RKO (cell line): Measurements from ENCODE around the gene KIF26A.
"Not testable (repeated sequence)": the region's sequence is repeated elsewhere in the genome, so short reads cannot be mapped to it uniquely, and the experiment has no call there.

Experiments
- DNase-seq: peaks from one replicate; pipeline ENCODE4 v3.0.0-alpha.2; 2016; ENCODE audit warnings: low spot score

KIF26A gene

DNA sequence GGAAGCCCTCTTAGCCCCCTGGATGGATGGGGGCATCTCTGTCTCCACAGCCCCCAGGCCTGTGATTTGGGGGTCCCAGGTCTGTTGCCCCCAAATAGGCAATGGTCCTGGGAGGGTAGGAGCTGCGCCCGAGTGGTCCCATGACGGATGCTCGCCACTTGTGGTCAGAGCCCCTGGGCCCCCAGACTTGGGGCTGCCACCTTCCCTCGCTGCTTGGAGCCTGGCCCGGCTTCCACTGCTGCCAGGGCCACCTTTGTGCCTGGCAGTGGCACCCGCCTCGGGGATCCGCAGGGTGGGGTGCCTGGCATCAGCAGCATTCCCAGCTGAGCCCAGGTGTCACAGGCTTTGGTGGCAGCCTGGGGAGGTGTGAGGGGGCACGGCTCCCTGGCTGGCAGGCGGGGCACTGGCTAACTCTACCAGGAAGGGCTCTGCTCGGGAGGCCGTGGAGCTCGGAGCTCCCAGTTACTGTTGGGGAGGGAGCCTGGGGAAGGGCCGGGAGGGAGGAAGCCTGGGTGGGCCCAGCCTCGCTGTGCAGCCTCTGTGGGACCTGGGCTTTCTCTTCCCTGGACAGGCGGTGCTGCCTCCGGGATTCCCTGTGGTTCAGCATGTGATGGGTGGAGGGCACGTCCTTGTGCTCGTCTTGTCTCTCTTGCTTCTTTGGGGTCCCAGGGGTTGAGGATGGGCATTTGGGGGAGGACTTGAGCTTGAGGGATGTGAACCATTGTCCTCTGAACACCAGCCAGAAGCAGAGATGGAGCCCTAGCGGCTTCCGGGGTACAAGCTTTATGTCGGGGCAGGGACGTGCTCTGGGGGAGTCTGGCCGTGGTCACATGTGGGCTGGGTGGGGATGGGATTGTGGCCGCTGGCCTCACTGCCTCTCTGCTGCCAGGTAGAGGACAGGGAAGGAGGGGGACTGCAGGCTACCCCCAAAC lies 5.4 kb downstream of the KIF26A start:
- DNase-seq, result no peak

DNA sequence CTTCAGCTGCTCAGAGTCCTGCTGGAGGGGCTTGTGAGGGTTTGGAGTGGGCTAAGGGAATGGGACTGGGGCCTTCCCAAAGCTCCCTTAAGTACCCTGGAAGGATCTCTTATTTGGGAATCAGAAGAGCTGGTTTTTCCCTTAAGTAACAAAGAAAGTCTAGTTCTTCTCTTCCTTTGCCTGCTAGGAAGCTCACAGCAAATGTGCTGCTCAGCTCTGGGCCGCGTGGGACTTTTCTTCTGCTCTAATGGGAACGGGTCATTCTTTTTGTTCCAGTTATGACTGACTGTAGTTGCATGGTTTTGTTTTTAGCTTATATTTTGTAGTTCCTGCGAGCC lies 6.0 kb downstream of the KIF26A start:
- DNase-seq, result no peak

DNA sequence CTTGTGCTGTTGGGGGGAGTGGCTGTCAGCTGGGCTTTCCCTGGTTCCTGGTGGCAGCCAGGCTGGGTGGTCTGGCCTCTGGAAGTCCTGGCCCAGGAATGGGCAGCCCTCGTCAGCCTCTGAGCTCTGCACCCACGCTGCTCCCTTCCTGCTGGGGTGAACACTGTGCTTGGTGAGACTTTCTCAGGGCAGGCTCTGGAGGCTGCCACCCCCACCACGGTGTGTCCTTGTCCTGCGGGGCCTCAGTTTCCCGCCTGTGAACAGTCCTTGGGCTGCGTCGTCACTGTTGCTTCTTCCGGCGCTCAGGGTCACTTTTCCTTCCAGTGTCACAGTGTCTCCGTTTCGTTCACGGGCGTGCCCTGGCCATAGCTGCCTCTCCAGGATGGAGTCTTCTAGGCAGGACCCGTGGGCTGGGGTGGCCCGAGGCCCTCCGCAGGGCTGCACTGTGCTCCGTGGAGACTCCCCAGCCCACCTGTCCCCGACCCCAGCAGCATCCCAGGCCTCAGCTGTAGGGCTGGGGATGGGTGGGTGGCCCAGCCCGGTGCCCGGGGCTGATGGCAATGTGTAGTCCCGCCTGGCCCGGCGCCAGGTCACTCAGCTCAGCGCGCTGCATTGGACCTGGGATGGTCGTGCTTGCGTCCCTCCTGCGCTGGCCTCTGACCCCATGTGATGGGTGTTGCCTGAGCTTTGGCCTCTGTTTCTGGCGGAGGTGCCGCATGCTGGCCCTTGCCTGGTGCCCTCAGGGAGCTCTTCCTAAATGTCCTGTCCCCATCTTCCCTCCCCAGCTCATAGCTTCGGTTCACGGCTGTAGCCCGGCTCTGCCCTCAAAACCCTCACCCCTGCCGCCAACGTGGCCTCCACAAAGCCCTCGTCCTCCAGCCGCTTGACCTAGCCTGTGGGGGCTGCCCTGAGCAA lies 6.8 kb downstream of the KIF26A start:
- DNase-seq, result no peak

DNA sequence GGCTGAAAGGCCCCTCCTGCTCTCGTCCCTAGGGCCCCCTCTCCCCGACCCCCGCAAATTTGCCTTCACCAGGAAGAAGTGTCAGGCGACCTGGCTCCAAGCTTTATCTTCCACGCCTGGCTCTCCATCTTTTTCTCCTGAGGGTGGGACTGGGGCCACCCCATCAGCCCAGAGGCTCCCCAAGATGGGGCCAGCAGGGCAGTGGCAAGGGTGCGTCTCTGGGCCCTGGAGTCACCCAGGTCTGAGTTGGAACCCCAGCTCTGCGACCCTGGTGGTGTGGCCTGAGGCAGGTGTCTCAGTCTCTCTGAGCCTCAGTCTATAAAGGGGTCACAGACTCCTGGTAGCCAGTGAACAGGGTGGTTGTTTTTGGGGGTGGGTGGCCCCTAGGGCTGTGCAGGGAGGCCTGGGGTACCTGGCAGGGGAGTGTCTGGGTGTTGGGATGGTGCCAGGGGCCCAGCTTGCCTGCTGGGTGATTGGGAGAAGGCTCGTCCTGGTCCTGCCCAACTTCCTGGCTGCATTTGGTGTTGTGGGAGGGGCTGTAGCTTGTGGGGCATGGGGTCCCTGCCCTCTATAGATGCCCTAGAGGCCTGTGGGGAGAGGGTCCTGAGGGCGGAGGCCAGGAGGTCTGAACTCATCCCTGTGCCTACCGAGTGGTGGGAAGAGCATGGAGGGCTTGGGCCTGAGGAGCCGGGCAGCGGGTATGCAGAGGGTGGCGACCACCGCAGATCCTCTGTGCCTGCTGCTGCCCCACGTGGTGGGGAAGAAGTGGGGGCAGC lies 7.6 kb downstream of the KIF26A start:
- no peak for DNase-seq

DNA sequence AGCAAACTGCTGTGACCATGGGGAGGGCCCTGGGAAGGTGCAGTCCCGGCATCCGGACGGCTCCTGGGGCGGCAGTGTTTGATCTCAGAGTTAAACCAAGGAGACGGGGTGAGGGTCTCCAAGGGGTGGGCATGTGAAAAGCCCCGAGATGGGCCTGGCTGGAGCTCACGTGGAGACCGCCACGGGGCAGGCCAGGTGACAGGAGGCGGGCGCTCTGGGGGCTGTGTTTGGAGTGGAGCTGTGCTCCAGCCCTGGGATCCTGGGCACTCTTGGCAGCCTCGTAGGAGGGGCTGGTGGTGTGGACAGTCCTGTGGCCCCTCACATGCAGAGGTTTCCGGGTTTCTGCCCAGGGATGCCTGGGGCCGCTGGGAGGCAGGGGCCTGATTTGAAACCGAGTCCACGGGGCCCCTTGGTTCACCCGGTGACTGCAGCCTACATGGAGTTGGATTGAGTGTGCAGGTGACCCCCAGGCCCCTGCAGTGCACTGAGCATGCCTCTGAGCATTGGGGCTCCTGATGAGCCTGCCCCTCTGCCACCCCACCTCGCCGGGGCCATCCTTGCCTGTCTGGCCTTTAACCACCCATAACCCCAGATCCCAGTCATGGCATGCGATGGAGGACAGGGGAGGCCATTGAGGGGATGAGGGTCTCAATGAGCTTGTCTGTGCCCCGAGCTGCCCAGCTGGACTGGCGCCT lies 8.4 kb downstream of the KIF26A start:
- DNase-seq, result no peak

DNA sequence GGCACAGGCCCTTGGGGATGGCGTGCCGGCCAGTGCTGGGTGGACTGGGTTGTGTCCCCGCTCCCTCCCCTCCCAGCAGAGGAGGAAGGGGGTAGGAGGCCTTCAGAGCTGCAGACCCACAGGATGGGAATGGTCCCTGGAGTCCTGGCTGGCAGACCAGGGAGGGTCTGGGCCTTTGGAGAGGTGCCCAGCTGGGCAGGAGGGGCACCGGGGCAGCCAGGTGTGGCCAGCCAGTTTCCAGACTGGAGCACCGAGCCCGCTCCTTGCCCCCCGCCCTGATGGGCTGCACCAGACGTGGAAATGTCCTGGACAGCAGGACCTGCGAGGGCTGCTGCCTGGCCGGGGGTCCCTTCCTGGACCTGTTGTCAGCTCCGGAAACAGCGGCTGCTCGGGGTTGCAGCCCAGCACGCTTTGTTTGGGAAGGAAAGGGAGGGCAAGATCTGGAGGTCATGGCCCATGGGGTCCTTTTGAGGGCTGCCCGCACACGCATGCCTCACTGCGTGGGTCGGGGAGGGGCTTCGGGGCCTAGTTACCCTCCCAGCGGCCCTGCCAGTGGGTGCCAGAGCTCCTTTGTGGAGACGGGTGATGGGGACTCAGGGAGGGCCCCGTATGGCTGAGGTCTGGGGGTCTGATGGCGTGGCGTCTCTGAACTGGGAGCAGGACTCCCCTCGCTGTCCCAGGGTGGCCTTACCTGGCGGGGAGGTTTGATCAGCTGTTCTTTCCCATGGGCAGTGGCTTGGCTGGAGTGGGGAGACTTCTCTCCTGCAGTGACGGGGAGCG lies 9.1 kb downstream of the KIF26A start:
- no peak for DNase-seq

DNA sequence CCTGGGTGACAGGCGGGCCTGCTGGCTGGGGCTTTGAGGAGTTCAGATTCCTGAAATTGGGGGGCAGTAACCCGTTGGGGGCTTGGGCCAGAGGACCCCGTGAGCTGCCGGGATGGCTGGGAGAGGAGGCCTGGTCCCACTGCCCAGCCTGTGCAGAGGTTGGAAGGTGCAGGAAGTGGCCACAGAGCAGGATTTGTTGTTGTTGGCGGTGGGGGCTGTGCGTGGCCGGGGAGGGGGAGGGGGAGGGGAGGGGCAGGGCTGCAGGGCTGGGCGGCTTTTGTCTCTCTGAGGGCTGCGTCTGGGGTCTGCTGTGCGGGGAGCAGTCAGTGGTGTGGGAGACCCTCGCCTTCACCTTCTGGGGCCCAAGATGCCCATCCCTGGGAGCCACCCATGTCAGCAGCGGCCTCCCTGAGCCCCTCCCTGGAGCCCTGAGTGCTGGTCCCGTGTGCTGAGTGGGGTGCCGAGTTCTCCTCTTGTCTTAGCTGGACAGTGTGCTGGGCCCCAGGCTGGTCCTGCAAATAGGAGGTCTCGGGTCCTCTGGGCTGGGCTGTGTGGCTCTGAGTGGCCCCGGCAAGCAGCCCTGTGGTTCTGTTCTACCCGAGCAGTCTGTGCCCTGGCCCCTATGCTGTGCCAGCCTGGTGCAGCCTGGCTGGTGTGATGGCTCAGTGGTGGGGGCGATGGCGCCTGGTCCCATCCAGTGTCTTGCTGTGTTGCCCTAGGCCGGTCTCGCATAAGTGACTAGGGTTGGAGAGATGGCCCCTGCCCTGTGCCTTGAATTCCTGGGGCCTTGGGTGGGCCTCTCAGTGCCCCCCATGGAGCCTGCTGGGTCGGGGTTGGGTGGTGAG lies 10.3 kb downstream of the KIF26A start:
- DNase-seq, result no peak

DNA sequence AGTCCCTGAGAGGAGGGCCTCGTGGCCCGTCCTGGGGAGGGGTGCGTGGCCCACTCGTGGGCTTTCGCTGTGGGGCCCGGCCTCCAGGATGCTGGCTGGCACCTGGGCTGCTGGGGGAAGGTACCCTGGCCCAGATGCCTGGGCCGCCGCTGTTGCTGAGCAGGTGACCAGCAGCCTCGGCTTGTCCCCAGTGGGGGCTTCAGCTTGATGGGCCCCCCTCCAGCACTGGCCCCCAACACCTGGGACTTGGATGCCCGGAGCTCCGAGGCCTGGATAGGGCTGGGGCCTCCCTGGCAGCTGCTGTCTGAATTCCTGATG lies 10.8 kb downstream of the KIF26A start:
- no peak for DNase-seq

DNA sequence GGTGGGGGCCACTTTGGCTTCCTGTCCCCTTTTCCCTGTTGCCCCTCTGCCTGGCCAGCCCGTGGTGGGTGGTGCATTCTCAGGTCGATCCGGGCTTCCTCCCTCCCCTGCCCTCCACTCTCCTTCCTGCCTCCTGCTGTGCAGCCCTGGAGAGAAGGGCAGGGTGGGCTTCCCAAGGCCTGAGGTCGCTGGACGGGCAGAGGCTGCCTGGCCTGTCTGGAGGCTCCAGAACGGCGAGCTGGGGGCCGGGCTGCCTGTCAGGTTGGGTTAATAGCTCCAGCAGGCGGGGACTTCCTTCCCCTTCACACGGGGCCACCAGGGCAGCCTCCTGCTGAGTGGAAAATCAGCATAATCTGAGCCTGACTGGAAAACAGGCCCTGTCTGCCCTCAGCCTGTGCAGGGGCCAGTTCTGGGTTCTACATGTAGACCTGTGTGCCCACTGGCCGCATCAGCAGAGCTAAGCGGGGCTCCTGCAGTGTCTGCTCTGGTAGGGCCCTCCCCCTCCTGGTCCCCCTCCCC lies 11.3 kb downstream of the KIF26A start:
- no peak for DNase-seq

DNA sequence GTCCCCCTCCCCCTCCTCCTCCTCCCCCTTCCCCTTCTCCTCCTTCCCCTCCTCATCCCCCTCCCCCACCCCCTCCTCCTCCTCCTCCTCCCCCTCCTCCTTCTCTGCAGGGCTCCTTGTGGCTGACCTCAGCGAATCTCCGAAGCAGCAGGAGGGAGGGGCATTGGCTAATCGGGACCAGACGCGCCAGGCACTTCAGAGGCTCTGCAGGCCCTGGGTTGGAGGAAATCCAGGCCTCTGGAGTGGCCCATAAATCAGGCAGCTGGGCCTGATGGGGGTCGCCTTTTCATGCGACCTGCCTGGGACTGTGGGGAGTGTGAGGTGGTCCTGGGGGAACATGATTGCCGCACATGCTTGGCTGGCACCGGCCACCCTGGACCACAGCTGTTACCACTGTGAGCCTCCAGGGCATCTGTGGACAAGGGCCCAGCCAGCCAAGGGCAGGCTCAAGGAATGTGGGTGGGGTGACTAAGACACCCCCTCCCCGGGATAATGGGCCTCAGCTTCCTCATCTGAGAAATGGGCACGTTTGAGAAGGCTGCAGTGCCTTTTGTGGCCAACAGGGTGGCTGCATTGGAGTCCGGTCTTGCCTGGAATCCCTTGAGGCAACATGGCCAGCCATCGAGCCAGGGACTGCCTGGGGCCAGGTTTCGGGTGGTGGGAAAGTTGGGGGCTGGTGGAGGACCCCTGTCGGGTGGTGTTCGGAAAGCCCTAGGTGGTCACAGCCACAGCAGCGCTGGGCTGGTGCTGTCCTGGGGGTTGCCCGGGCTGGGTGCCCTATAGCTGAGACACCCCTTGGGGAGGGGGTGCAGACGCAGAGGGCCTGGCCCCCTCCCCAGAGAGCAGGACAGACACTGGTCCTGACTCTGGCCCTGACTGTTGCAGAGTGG lies 12.0 kb downstream of the KIF26A start:
- no peak for DNase-seq

DNA sequence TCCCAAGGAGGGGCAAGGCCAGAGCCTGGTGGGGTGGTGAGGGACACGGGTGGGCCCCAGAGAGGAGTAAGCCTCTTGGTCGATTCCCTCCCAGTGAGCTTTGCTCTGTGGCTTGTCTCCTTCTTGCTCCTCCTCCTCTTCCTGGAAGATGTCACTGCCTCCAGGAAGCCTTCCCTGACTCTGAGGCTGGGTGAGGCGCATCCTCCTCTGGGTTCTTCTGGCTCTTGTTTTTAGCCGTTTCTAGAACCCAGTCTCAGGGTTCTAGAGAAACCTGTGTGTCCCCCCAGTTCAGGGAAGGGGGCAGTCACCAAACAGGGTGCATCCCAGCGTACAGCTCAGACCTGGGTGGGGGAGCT lies 12.6 kb downstream of the KIF26A start:
- DNase-seq, result no peak

DNA sequence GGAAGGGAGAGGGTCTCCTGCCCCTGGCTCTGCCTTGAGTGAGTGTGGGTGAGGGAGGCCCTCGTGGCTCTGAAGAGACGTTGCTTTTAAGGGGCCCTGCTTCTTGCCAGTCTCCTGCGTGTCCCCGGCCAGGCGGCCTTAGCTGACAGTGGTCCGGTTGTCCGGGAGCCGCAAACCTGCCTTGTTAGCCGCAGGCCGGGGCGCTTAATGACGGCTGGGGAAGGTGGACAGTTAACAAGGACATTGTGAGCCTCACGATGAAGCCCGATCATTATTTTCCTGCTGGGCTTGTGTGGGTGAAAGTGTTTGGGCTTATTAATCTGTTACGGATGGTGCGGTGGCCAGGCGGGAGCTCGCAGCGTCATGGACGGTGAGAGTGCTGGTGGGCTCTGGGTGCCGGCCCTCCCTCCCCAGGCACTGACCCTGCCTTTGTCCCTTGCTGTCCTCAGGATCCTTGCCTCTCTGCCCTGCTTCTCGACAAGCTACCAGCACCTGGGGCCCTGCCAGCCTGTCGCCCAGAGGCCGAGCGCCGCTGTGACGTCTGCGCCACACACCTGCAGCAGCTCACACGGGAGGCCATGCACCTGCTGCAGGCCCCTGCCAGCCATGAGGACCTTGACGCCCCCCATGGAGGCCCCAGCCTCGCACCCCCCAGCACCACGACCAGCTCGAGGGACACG lies 13.3 kb downstream of the KIF26A start:
- no peak for DNase-seq

DNA sequence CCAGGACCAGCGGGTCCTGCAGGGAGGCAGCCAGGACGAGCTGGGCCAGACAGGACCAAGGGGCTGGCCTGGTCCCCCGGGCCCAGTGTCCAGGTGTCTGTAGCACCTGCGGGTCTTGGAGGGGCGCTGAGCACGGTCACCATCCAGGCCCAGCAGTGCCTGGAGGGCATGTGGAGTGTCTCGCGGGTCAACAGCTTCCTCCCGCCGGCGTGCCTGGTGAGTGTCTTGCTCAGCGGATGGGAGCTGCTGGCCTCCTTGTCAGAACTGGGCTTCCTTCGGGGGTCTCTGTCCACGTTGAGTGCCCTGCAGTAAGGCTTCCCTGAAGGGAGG lies 13.8 kb downstream of the KIF26A start:
- DNase-seq, result no peak

DNA sequence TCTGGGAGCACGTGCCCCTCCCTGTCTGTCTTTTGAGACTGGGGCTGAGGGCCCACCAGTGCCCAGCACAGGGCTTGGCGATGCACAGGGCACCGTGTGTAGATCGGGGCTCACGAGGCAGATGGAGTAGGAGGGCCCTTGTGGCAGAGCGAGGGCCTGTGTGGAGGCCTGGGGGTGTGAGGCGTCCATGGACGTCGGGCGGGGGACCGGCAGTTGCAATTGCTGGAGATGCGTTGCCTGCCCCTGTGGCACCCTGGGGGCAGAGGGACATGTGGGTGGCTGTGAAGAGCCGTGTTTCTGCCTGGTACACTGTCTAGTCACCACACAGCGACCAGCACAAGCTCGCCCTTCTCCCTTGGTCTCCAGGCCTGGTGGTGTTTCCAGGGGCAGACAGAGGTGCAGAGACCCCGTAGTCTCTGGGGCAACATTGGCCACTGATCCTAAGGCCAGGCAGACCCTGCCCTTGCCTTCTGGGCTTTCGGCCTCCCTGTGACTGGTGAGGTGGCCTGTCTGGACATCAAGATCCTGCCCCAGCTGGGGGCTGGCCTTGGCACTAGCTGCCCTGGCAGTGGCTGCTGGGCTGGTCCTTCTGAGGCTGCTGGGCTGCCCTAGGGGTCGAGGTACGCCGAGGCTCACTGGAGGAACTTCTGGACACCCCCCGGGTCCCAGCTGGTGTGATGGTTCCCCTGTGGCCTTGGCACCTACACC lies 14.5 kb downstream of the KIF26A start:
- DNase-seq, result no peak

DNA sequence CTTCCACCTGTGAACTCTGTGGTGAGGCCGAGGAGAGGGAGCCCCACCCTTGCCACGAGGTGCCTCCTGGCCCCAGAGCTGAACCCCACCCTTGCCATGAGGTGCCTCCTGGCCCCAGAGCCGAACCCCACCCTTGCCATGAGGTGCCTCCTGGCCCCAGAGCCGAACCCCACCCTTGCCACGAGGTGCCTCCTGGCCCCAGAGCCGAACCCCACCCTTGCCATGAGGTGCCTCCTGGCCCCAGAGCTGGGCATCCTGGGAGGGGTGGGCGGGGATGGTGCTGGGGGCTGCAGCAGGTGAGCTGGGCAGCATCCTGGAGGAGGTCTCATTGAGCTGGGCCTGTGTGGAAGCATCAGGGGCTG lies 15.0 kb downstream of the KIF26A start:
- DNase-seq, result not testable (repeated sequence)

DNA sequence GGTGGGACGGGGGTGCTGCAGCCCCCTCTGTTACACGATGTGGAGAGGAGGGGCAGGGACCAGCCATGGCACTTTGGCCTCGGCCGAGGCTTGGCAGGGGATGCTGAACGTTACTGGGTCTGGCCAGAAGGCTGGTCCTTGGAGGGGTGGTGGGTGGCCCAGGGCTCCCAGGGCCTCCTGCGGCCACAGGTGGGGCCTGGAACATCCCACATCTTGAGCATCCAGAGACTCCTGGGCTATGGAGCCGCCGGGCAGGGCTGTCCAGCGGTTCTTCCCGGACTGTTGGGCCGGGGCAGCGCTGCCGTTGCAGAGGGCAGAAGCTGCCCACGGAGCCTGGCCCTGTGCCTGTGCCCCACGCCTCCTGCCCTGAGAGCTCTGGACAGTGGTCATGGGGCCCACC lies 15.9 kb downstream of the KIF26A start:
- DNase-seq, result no peak

DNA sequence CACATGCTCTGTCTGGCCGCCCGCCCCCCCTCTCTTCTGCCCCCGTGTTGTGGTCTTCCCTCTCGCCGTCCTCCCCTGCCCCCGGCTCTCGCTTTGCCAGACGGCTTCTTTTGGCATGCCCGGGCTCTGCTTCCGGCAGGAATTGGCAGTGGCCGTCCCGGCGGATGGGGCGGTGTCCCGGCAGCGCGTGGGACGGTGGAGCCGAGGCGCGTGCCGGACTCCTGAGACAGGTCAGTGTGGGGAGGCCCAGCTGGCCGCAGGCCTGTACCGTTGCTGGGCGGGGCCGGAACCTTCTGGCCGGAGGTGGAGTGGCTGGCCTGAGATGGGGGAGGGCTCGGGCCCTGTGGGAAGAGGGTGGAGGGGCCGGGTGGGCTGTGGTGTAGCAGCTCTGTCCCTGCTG lies 17.1 kb downstream of the KIF26A start:
- no peak for DNase-seq

DNA sequence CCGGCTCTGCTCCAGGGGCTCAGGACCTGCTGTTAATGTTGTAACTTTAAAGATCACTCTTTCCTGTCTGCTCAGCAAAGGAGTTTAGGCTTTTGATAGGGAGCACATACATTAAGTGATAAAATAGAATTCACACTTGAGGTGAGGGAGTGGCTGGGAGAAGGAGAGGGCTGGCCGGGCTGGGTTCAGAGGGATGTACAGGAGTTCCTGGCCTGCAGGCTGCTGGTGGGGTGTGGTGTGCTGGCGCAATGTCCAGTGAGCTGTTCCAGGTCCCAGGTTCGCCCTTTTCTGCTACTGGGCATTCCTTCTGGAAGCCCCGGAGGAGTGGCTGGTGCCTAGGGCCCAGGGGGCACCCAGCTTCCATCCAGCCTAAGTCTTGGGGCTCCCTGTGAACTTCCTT lies 17.8 kb downstream of the KIF26A start:
- no peak for DNase-seq
